ENCODE measurements around the gene ASPG. TPM values are rescaled to one million over a fixed set of nuclear protein-coding genes. Genes with fewer than 3 reads are reported as not detected.

ASPG gene
- total and polyA plus RNA-seq, 2 of the 13 experiments (the other 11 are each of a cell fraction or from before 2014, with no cell fraction given), result not detected

- TF ChIP-seq ARID5B (CRISPR knock-in tag; IDR thresholded peaks at IDR 0.05) (no peak), ARID3A (IDR thresholded peaks at IDR 0.05; ENCODE audit: low read depth, low read length) (no peak), MIER2 (CRISPR knock-in tag; IDR thresholded peaks at IDR 0.05) (no peak)
Observed at GRCh38 chr14:104085032-104085888, at the start of gene ASPG (continued).

- ATAC-seq, result no peak
- no TSS peak for BruUV-seq (replicated peaks)
- POLR2A ChIA-PET, result no interaction called here
- WGBS (ENCODE audit: low lambda C conversion rate), result 26% methylated on average over 6 of the region's 7 CpGs
- Histone ChIP-seq H3K27ac (ENCODE audit: extremely low read length, insufficient read depth, low read length) (no peak overlapping the region), H3K79me2 (ENCODE audit: insufficient read depth, low read length) (no peaks in the 10 kb centered on the region), H3K36me3 (replicated peaks in 1 of 2; ENCODE audit: control insufficient read depth in 1 of 2, insufficient read depth in 2 of 2, low read length in 2 of 2) (no peaks in the 10 kb centered on the region), H3K27me3 (ENCODE audit: control insufficient read depth in 1 of 2, insufficient read depth in 2 of 2, low read length in 2 of 2) (peaks cover 4 to 36% of the 10 kb centered on the region in 2 experiments; a peak in 3 of 5 replicates), H3K4me3 (replicated peaks in 1 of 3; ENCODE audit: insufficient read depth in 1 of 3, low read depth in 2 of 3, low read length in 3 of 3) (no peak overlapping the region), H4K20me1 (ENCODE audit: insufficient read depth, low read length) (no peaks in the 10 kb centered on the region), H3K4me2 (ENCODE audit: low read depth, low read length) (no peak overlapping the region), H3K4me1 (ENCODE audit: insufficient read depth, low read length) (no peaks in the 10 kb centered on the region), H2AFZ (ENCODE audit: low read length) (no peak overlapping the region), H3K9me3 (ENCODE audit: low read length) (no peaks in the 10 kb centered on the region), H3K9ac (ENCODE audit: insufficient read depth, low read depth, low read length) (no peak overlapping the region)
- CTCF ChIA-PET (ENCODE audit: low intra/inter-chr PET ratio, low total read pairs), result no interaction called here
- DNase-seq (ENCODE audit: low spot score), result no peak
- no peak for FAIRE-seq
- in situ Hi-C loops (cut with HindIII; ENCODE audit: extremely low pct_ligation_motif_present, low pct_unique_long_range_greater_than_20kb), result no loop called here
- intact Hi-C loops (cut with micrococcal nuclease; ENCODE audit: unreplicated experiment), result no loop called here
- TF ChIP-seq SRF (IDR thresholded peaks at IDR 0.05; ENCODE audit: low read depth, low read length), result no peak
- no peak for TF ChIP-seq ZBTB10 (CRISPR knock-in tag; IDR thresholded peaks at IDR 0.05; ENCODE audit: borderline replicate concordance)
- TF ChIP-seq KDM2A (CRISPR knock-in tag; IDR thresholded peaks at IDR 0.05; ENCODE audit: borderline replicate concordance, low read depth), result no peak
- no peak for TF ChIP-seq ZBTB39 (CRISPR knock-in tag; IDR thresholded peaks at IDR 0.05)
- no peak for TF ChIP-seq DBP (CRISPR knock-in tag; IDR thresholded peaks at IDR 0.05; ENCODE audit: not compliant biosample characterization)
- no peak for TF ChIP-seq MIER3 (CRISPR knock-in tag; IDR thresholded peaks at IDR 0.05; ENCODE audit: borderline replicate concordance)
- no peak for TF ChIP-seq MEF2D (CRISPR knock-in tag; IDR thresholded peaks at IDR 0.05)
Observed at GRCh38 chr14:104036212-104036611, 49.3 kb upstream of the ASPG start.

Data from HepG2 (cell line).